H1 (cell line): ENCODE measurements around the gene CCDC78. TPM values are rescaled to one million over a fixed set of nuclear protein-coding genes. Genes with fewer than 3 reads are reported as not detected.

ENCODE experiments used
- CTBP2 ChIP-seq: IDR thresholded peaks from 2 replicates; pipeline ENCODE4 v1.7.0; 2011; ENCODE audit warnings: borderline replicate concordance, mild to moderate bottlenecking, moderate library complexity, mixed read lengths, low read length; ENCODE audit not compliant: insufficient read depth, insufficient read length
- KDM1A ChIP-seq: fragments of 200-600, 300-600 bp; sonication (generic); IDR thresholded peaks from 2 replicates; pipeline ENCODE4 v1.7.1; 2016; ENCODE audit warnings: mild to moderate bottlenecking, low read length, borderline replicate concordance
- RAD21 ChIP-seq, 2 experiments: IDR thresholded peaks in 1 of 2; conservative IDR thresholded peaks in 1 of 2; 2 replicates each; pipeline ENCODE4 v1.6.1; 2011; ENCODE audit warnings: low read depth in 2 of 2, low read length in 2 of 2, improper control_type of control experiment in 1 of 2, inconsistent platforms in 1 of 2, mild to moderate bottlenecking in 1 of 2, moderate library complexity in 1 of 2
- SIN3A ChIP-seq, 2 experiments: IDR thresholded peaks in 1 of 2; conservative IDR thresholded peaks in 1 of 2; 2 replicates each; pipeline ENCODE4 v1.6.1; 2011 to 2012; ENCODE audit warnings: low read length in 2 of 2, improper control_type of control experiment in 1 of 2, low read depth in 1 of 2, mild to moderate bottlenecking in 1 of 2
- SRF ChIP-seq: IDR thresholded peaks from 2 replicates; pipeline ENCODE4 v1.6.1; 2011; ENCODE audit warnings: mild to moderate bottlenecking, low read depth, low read length, moderate library complexity
- TEAD4 ChIP-seq: IDR thresholded peaks from 2 replicates; pipeline ENCODE4 v1.6.1; 2012; ENCODE audit warnings: low read depth, low read length, inconsistent platforms, mixed read lengths
- ZNF274 ChIP-seq: IDR thresholded peaks from 2 replicates; pipeline ENCODE4 v1.7.0; 2012; ENCODE audit warnings: low read length, borderline replicate concordance; ENCODE audit errors: extremely low read depth
- polyA plus RNA-seq, 7 experiments: library from polyadenylated mRNA; depleted of rRNA in 3 of 7; stranded (reverse) in 5 of 7; unstranded in 2 of 7; fragments of >200 nt in 5 of 7; fragments of 200-250 nt in 2 of 7; gene quantifications; 1 replicate in 5 of 7; 2 replicates in 1 of 7; 4 replicates in 1 of 7; pipeline versions ENCODE4 v1.2.1 to v1.2.3, GENCODE V29; 2011 to 2013; ENCODE audit warnings: missing spikeins in 2 of 7, mixed read lengths in 2 of 7
- total RNA-seq: library from RNA; stranded (reverse); fragmentation: NEBNext Ultra II Directional; extraction: Animal tissue kit (Norgen Biotek cat#: 25700); gene quantifications from 2 replicates; pipeline ENCODE4 v1.2.1, GENCODE V29; 2021

CCDC78 gene
- total and polyA plus RNA-seq, 2 of the 8 experiments (the other 6 are each of a cell fraction or from before 2014, with no cell fraction given): 7.1 to 8.5 TPM

DNA sequence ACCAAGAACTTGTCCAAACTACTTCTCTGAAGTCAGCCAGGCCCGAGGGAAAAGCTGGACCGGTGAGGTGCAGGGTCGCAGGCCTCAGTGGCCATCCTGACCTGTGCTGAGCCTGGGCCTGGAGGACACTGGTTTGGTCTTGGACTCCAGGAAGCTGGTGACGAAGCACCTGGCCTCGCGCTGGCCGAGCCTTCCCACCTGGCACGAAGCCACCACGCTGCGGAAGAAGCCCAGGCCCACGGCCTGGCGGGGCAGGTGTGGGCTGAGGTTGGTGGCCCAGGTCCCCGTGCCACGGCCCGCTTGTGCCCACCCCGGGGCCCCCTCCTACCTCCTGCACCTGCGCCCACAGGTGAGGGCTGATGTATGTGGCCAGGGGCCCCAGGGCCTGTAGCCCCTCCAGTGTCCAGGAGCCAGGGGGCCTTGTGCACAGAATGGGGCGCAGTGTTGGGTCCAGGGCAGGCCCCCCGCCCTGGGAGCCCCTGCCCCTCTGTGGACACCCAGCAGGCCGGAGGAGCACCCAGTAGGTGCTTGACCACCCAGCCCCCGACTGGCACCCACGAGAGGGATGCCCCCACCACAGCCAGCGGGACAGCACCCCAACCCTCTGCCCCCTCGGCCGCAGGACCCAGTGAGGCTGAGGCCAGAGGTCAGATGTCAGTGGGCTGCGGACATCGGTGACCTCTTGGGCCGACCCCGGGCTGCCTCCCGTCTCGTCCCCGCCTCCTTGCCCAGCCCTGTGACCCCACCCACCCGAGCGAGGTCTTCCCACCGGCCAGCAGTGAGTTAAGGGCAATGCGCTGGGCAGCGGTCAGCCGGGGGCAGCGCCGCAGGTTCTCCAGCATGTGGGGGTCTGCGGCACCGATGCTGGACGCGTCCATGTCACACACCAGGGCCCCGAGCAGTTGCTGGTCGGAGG, 48.1 kb upstream of the CCDC78 start (continued):
- TF ChIP-seq TEAD4 (no peak), SIN3A (conservative IDR thresholded peaks at IDR 0.05 in 1 of 2, IDR thresholded peaks at IDR 0.05 in 1 of 2; ENCODE audit: low read depth in 1 of 2, low read length in 2 of 2) (no peak), ZNF274 (no peak), SRF (no peak), CTBP2 (no peak), RAD21 (IDR thresholded peaks at IDR 0.05 in 1 of 2, conservative IDR thresholded peaks at IDR 0.05 in 1 of 2; ENCODE audit: low read depth in 2 of 2, low read length in 2 of 2) (no peak), KDM1A (no peak)
